Esophagus squamous epithelium (tissue), 4 donors: ENCODE results near the gene NPB.

Experiments
- POLR2A ChIP-seq, 4 donors: fragments of 450-650 bp; IDR thresholded peaks; one replicate each; pipeline ENCODE4 v1.6.1; 2017; ENCODE audit warnings: antibody characterized with exemption in 4 of 4, mild to moderate bottlenecking in 4 of 4, moderate library complexity in 3 of 4
- TF ChIP-seq, protein P1 (sequence below), 6 experiments: fragments of 450-650 bp in 4 of 6; fragments of 200-600 bp in 2 of 6; sonication (generic) in 2 of 6; IDR thresholded peaks; one replicate each; pipeline ENCODE4 v1.5.1; 2016 to 2019; ENCODE audit warnings: antibody characterized with exemption in 6 of 6, mild to moderate bottlenecking in 4 of 6, moderate library complexity in 4 of 6

DNA sequence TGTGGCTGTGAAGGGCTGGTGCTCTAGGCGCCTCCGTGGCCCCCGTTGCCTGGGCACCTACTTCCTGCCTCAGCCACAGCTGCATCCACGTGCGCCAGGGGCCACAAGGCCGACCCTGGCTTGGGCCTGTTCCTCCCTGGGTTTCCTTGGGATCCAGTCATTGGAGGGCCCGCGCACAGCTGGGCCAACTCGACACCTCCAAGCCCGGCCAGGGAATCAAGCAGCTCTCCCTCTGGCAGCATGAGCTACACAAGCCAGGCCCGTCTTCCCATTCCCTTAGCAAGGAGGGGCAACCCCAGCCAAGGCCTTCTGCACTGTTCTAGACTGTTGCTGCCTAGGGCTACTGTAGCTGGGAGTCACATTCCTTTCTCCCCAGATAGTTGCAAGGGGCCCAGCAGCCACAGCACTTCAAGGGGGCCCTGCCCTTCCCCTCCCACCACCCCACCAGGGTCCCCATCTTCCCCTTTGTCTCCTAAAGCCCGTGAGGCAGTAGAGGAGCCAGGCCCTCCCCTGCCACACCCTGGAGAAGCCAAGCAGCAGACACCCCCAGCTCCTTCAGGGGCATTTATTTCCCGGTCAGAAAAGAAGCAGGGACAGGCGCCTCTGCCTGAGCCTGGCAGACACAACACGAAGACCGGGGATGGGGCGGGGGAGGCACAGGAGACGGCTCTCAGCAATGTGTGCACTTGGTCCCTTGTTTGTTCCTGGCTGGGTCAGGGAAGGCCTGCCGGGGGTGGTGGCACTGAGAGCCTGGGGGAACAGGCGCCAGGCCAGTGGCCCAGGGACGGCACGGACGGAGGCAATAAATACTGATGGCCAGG lies 34.7 kb upstream of the NPB start:
- TF ChIP-seq, protein P1, sequence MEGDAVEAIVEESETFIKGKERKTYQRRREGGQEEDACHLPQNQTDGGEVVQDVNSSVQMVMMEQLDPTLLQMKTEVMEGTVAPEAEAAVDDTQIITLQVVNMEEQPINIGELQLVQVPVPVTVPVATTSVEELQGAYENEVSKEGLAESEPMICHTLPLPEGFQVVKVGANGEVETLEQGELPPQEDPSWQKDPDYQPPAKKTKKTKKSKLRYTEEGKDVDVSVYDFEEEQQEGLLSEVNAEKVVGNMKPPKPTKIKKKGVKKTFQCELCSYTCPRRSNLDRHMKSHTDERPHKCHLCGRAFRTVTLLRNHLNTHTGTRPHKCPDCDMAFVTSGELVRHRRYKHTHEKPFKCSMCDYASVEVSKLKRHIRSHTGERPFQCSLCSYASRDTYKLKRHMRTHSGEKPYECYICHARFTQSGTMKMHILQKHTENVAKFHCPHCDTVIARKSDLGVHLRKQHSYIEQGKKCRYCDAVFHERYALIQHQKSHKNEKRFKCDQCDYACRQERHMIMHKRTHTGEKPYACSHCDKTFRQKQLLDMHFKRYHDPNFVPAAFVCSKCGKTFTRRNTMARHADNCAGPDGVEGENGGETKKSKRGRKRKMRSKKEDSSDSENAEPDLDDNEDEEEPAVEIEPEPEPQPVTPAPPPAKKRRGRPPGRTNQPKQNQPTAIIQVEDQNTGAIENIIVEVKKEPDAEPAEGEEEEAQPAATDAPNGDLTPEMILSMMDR (IDR thresholded peaks at IDR 0.05): no peak
- no peak for TF ChIP-seq POLR2A (IDR thresholded peaks at IDR 0.05)
